Uterine smooth muscle cell (primary cell): ENCODE results near the gene CALCB. TPM values are rescaled to one million over a fixed set of nuclear protein-coding genes. Genes with fewer than 3 reads are reported as not detected.

ENCODE experiments used
- total RNA-seq: library from RNA; depleted of rRNA; stranded (reverse); fragments of >200 nt; gene quantifications from 2 replicates; pipeline ENCODE4 v1.2.3, GENCODE V29; 2014

The CALCB gene, protein sequence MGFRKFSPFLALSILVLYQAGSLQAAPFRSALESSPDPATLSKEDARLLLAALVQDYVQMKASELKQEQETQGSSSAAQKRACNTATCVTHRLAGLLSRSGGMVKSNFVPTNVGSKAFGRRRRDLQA
- total RNA-seq = under 0.01 and 0.12 TPM in 2 replicates

GRCh38 chr11:15073361-15074205 is at the start of gene CALCB:
CALCB (plus strand) TSS chr11:15073593; CDS start chr11:15074719, 1,126 bp downstream.

GRCh38 chr11:15114501-15115475 is 41.4 kb downstream of the CALCB start, which contains the start of gene INSC:
INSC (plus strand) TSS chr11:15114923; CDS start chr11:15149175, 34,252 bp downstream.

Other genes with a start within 250 kb of the CALCB start
- gene CYP2R1, start 181.4 kb upstream of the CALCB start, total RNA-seq = 9.3 and 11.1 TPM in 2 replicates
- gene CALCA, start 101.2 kb upstream of the CALCB start, total RNA-seq = not detected in 2 replicates
- gene INSC, start 41.3 kb downstream of the CALCB start, total RNA-seq = 0.12 and 0.77 TPM in 2 replicates